OCI-LY7 (cell line): ENCODE measurements around the gene MTCH2. TPM values are rescaled to one million over a fixed set of nuclear protein-coding genes. Genes with fewer than 3 reads are reported as not detected.

Source experiments
- BruUV-seq: library from RNA; stranded (reverse); fragments of 400-500 nt; replicated peaks from 2 replicates; lab custom pipeline; 2021; lab: Mats Ljungman, UMichigan
- CTCF ChIA-PET: fragments of 300-600 bp; sonication (Branson Sonifier 250); formaldehyde crosslinking; loops from one replicate; lab custom pipeline; 2022; ENCODE audit warnings: antibody characterized with exemption; ENCODE audit not compliant: unreplicated experiment; lab: Charles Lee
- POLR2A ChIA-PET: fragments of 300-600 bp; sonication (Branson Sonifier 250); formaldehyde crosslinking; loops from one replicate; lab custom pipeline; 2022; ENCODE audit warnings: antibody characterized with exemption; lab: Charles Lee
- DNase-seq: peaks from one replicate; pipeline ENCODE4 v3.0.0-alpha.2; 2015; ENCODE audit warnings: low spot score
- H2AFZ ChIP-seq: fragments of 200-600 bp; sonication (generic), shearing (Covaris generic); 2 replicates; pipeline ENCODE4 v1.6.1; 2014; ENCODE audit warnings: mild to moderate bottlenecking, antibody characterized with exemption, low read length, moderate library complexity
- H3K27ac ChIP-seq: fragments of 200-600 bp; sonication (generic); 2 replicates; pipeline ENCODE4 v1.5.1; 2014; ENCODE audit warnings: mixed run types, low read depth, mild to moderate bottlenecking, moderate library complexity, low read length, inconsistent platforms; ENCODE audit not compliant: poor library complexity, severe bottlenecking
- H3K36me3 ChIP-seq: fragments of 200-600 bp; sonication (generic); 2 replicates; pipeline ENCODE4 v1.6.1; 2014; ENCODE audit warnings: mild to moderate bottlenecking, antibody characterized with exemption, low read length, moderate library complexity, mixed read lengths; ENCODE audit not compliant: insufficient read depth
- H3K4me1 ChIP-seq: fragments of 200-600 bp; sonication (generic); 2 replicates; pipeline ENCODE4 v1.5.1; 2014; ENCODE audit warnings: mild to moderate bottlenecking, low read length; ENCODE audit not compliant: insufficient read depth, poor library complexity, severe bottlenecking
- H3K4me2 ChIP-seq: fragments of 200-600 bp; sonication (generic); 2 replicates; pipeline ENCODE4 v1.6.1; 2014; ENCODE audit warnings: mild to moderate bottlenecking, low read length
- H3K4me3 ChIP-seq: fragments of 200-600 bp; sonication (generic); 2 replicates; pipeline ENCODE4 v1.5.1; 2014; ENCODE audit warnings: mild to moderate bottlenecking, low read depth, low read length; ENCODE audit not compliant: poor library complexity, severe bottlenecking
- H3K79me2 ChIP-seq: fragments of 200-600 bp; sonication (generic); 2 replicates; pipeline ENCODE4 v1.6.1; 2016; ENCODE audit warnings: low read depth, mild to moderate bottlenecking, low read length, moderate library complexity, mixed read lengths; ENCODE audit not compliant: insufficient read depth
- H3K9me2 ChIP-seq: fragments of 200-600 bp; sonication (generic); 2 replicates; pipeline ENCODE4 v1.6.1; 2016; ENCODE audit warnings: mild to moderate bottlenecking, low read length, mixed read lengths; ENCODE audit not compliant: insufficient read depth
- H3K9me3 ChIP-seq: fragments of 200-600 bp; sonication (generic); 2 replicates; pipeline ENCODE4 v1.6.1; 2014; ENCODE audit warnings: mild to moderate bottlenecking, mixed run types, low read length, mixed read lengths
- H4K20me1 ChIP-seq: fragments of 200-600 bp; sonication (generic); 2 replicates; pipeline ENCODE4 v1.6.1; 2014; ENCODE audit warnings: mild to moderate bottlenecking, antibody characterized with exemption, low read length, moderate library complexity, mixed read lengths; ENCODE audit not compliant: insufficient read depth
- CTCF ChIP-seq: fragments of 200-600 bp; sonication (generic); conservative IDR thresholded peaks from 2 replicates; pipeline ENCODE4 v1.5.1; 2014; ENCODE audit warnings: mild to moderate bottlenecking, antibody characterized with exemption, low read length, moderate library complexity, mixed read lengths
- EZH2phosphoT487 ChIP-seq: fragments of 200-600 bp; sonication (generic); IDR thresholded peaks from 2 replicates; pipeline ENCODE4 v1.6.1; 2018; ENCODE audit warnings: low read depth, borderline replicate concordance, mild to moderate bottlenecking, mixed run types, antibody characterized with exemption, low read length, moderate library complexity, mixed read lengths
- intact Hi-C: fragments of 100-400 bp; cut with micrococcal nuclease; formaldehyde crosslinking; loops from one replicate; pipeline ENCODE4 v1.10.0; 2022; ENCODE audit not compliant: unreplicated experiment
- total RNA-seq, 2 experiments: library from RNA; depleted of rRNA in 1 of 2; stranded (reverse); fragments of >200 nt in 1 of 2; shearing (Covaris generic) in 1 of 2; gene quantifications; 2 replicates each; pipeline ENCODE4 v1.2.3, GENCODE V29; 2014 to 2022

The MTCH2 gene
- total RNA-seq, 2 experiments from 2014 or later = 64.8 to 119 TPM

- TF ChIP-seq CTCF (no peak), EZH2phosphoT487 (no peak)
- CTCF ChIA-PET = no interaction called here
- Histone ChIP-seq H2AFZ (no peak within 1 kb of the TSS), H3K9me3 (no peaks in the 10 kb centered on the region), H3K4me1 (no peaks in the 10 kb centered on the region), H3K79me2 (peaks cover 4% of the 10 kb centered on the region; the same call in 1 of the 2 replicates), H3K4me2 (no peak within 1 kb of the TSS), H3K36me3 (peaks cover 51% of the 10 kb centered on the region), H3K27ac (no peak within 1 kb of the TSS), H3K4me3 (no peak within 1 kb of the TSS), H3K9me2 (no peaks in the 10 kb centered on the region), H4K20me1 (no peaks in the 10 kb centered on the region)
- BruUV-seq = no TSS peak
- no peak for DNase-seq
- POLR2A ChIA-PET = interaction anchor here (0.8 to 1.2 kb wide), 2 partner anchors 27 to 34 kb away, joined by 4 to 5 read pairs; no protein-coding TSS in a partner anchor
- intact Hi-C loops = no loop called here
These were observed 56.1 kb downstream of the MTCH2 start, which contains the start of gene FAM180B for GRCh38 chr11:47586098-47586855. FAM180B (plus strand) TSS chr11:47586678; CDS start chr11:47586769, 91 bp downstream.

- no peak for DNase-seq
- Histone ChIP-seq H3K27ac (no peak overlapping the region), H3K79me2 (peaks cover 25% of the 10 kb centered on the region), H4K20me1 (no peaks in the 10 kb centered on the region), H3K4me1 (peaks cover 9% of the 10 kb centered on the region), H2AFZ (no peak overlapping the region), H3K9me3 (no peaks in the 10 kb centered on the region), H3K9me2 (no peaks in the 10 kb centered on the region), H3K4me2 (no peak overlapping the region), H3K36me3 (peaks cover 63% of the 10 kb centered on the region), H3K4me3 (no peak overlapping the region)
- intact Hi-C loops = no loop called here
- CTCF ChIA-PET = no interaction called here
- POLR2A ChIA-PET = no interaction called here
- no TSS peak for BruUV-seq
- TF ChIP-seq CTCF (no peak), EZH2phosphoT487 (no peak)
These were observed 58.5 kb downstream of the MTCH2 start for GRCh38 chr11:47583844-47584243.
